ENCODE data around the gene ATP2A3.
A peak's percentile ranks its signal among the peaks of the same experiment; 100 is the strongest.

ATP2A3 gene

GRCh38 chr17:3972931-3973330, 8.7 kb upstream of the ATP2A3 start:
- DNase-seq (ENCODE audit: low read depth), result no peak

- DNase-seq (ENCODE audit: low read depth), result no peak
Observed at GRCh38 chr17:3972281-3972731, 8.1 kb upstream of the ATP2A3 start.

- DNase-seq (ENCODE audit: low read depth), result no peak
Observed at GRCh38 chr17:3970668-3971067, 6.4 kb upstream of the ATP2A3 start.

GRCh38 chr17:3969963-3970362, 5.7 kb upstream of the ATP2A3 start:
- no peak for DNase-seq (ENCODE audit: low read depth)

- no peak for DNase-seq (ENCODE audit: low read depth)
Observed at GRCh38 chr17:3968886-3969524, 4.8 kb upstream of the ATP2A3 start.

GRCh38 chr17:3968015-3968414, 3.8 kb upstream of the ATP2A3 start:
- no peak for DNase-seq (ENCODE audit: low read depth)

- no peak for DNase-seq (ENCODE audit: low read depth)
Observed at GRCh38 chr17:3966720-3967363, 2.6 kb upstream of the ATP2A3 start.

GRCh38 chr17:3965118-3965800, 1.0 kb upstream of the ATP2A3 start:
- peak; percentile 47 for DNase-seq (ENCODE audit: low read depth)

GRCh38 chr17:3963237-3964201, 718 bp downstream of the ATP2A3 start:
- DNase-seq (ENCODE audit: low read depth), result peak; percentile 51

GRCh38 chr17:3962965-3963236, 1.3 kb downstream of the ATP2A3 start:
- DNase-seq (ENCODE audit: low read depth), result no peak

GRCh38 chr17:3962217-3962964, 1.8 kb downstream of the ATP2A3 start:
- no peak for DNase-seq (ENCODE audit: low read depth)

- no peak for DNase-seq (ENCODE audit: low read depth)
Observed at GRCh38 chr17:3961564-3962047, 2.6 kb downstream of the ATP2A3 start.

GRCh38 chr17:3960764-3961163, 3.5 kb downstream of the ATP2A3 start:
- DNase-seq (ENCODE audit: low read depth), result no peak

- no peak for DNase-seq (ENCODE audit: low read depth)
Observed at GRCh38 chr17:3959921-3960601, 4.2 kb downstream of the ATP2A3 start.

GRCh38 chr17:3959295-3959899, 4.8 kb downstream of the ATP2A3 start:
- DNase-seq (ENCODE audit: low read depth), result no peak

- DNase-seq (ENCODE audit: low read depth), result no peak
Observed at GRCh38 chr17:3957735-3958599, 6.3 kb downstream of the ATP2A3 start.

GRCh38 chr17:3956983-3957382, 7.3 kb downstream of the ATP2A3 start:
- no peak for DNase-seq (ENCODE audit: low read depth)

GRCh38 chr17:3956327-3956957, 7.8 kb downstream of the ATP2A3 start:
- no peak for DNase-seq (ENCODE audit: low read depth)

GRCh38 chr17:3955673-3955988, 8.6 kb downstream of the ATP2A3 start:
- DNase-seq (ENCODE audit: low read depth), result no peak
